ENCODE measurements around the gene PPM1N. TPM values are rescaled to one million over a fixed set of nuclear protein-coding genes. Genes with fewer than 3 reads are reported as not detected.

Gene PPM1N
- total RNA-seq, 1 donor from 2014 or later = 2.2 TPM

GRCh38 chr19:45524575-45525129 lies 26.4 kb downstream of the PPM1N start:
- TF ChIP-seq, protein P1, sequence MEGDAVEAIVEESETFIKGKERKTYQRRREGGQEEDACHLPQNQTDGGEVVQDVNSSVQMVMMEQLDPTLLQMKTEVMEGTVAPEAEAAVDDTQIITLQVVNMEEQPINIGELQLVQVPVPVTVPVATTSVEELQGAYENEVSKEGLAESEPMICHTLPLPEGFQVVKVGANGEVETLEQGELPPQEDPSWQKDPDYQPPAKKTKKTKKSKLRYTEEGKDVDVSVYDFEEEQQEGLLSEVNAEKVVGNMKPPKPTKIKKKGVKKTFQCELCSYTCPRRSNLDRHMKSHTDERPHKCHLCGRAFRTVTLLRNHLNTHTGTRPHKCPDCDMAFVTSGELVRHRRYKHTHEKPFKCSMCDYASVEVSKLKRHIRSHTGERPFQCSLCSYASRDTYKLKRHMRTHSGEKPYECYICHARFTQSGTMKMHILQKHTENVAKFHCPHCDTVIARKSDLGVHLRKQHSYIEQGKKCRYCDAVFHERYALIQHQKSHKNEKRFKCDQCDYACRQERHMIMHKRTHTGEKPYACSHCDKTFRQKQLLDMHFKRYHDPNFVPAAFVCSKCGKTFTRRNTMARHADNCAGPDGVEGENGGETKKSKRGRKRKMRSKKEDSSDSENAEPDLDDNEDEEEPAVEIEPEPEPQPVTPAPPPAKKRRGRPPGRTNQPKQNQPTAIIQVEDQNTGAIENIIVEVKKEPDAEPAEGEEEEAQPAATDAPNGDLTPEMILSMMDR (IDR thresholded peaks at IDR 0.05) = no peak
- no peak for DNase-seq (ENCODE audit: low spot score in 2 of 2)
- Histone ChIP-seq H3K9me3 (no peaks in the 10 kb centered on the region), H3K4me3 (no peak overlapping the region), H3K36me3 (peaks cover 51 to 74% of the 10 kb centered on the region in 2 donors), H3K27me3 (peaks cover 2% of the 10 kb centered on the region), H3K27ac (peak overlapping the region in 1 of 2 donors; percentile 46), H3K4me1 (peaks cover 0 to 12% of the 10 kb centered on the region in 2 donors)
- intact Hi-C loops (cut with DNase I) = loop anchor here (5.0 kb wide), 2 partner anchors 33 to 168 kb away; partner anchors contain the start of genes QPCTL and SNRPD2

DNA sequence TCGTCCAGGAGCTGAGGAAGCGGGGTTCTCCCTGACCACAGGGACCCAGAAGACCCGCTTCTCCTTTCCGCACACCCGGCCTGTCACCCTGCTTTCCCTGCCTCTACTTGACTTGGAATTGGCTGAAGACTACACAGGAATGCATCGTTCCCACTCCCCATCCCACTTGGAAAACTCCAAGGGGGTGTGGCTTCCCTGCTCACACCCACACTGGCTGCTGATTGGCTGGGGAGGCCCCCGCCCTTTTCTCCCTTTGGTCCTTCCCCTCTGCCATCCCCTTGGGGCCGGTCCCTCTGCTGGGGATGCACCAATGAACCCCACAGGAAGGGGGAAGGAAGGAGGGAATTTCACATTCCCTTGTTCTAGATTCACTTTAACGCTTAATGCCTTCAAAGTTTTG lies 27.9 kb downstream of the PPM1N start:
- TF ChIP-seq, protein P1 (IDR thresholded peaks at IDR 0.05) = no peak
- Histone ChIP-seq H3K27ac (peak overlapping the region in 1 of 2 donors; percentile 9), H3K4me3 (no peak overlapping the region), H3K36me3 (peaks cover 37 to 60% of the 10 kb centered on the region in 2 donors), H3K4me1 (peaks cover 0 to 12% of the 10 kb centered on the region in 2 donors), H3K27me3 (peaks cover 2% of the 10 kb centered on the region), H3K9me3 (no peaks in the 10 kb centered on the region)
- DNase-seq (ENCODE audit: low spot score in 2 of 2) = no peak
- intact Hi-C loops (cut with DNase I) = no loop called here

DNA sequence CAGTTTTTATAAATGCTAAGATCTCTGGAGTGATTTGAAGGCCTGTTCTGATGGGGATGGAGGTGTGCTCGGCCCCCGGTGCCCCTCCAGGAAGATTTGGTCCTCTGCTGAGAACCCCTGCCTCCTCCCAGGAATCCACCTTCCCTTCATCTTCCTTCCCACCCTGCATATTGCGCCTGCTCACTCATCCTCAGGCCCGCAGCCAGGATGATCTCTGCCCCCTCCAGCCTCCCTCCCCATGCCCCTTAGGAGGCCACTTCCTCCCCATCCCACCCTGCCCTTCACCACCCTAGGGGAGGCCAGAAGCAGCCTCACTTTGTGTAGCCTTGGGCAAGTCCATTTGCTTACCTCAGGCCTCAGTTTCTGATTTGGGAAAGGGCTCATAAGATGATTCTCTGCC lies 28.7 kb downstream of the PPM1N start:
- Histone ChIP-seq H3K27me3 (peaks cover 2% of the 10 kb centered on the region), H3K4me1 (peaks cover 0 to 12% of the 10 kb centered on the region in 2 donors), H3K27ac (no peak overlapping the region), H3K9me3 (no peaks in the 10 kb centered on the region), H3K36me3 (peaks cover 29 to 52% of the 10 kb centered on the region in 2 donors), H3K4me3 (no peak overlapping the region)
- no peak for DNase-seq (ENCODE audit: low spot score in 2 of 2)
- TF ChIP-seq, protein P1 (IDR thresholded peaks at IDR 0.05) = no peak
- intact Hi-C loops (cut with DNase I) = no loop called here

DNA sequence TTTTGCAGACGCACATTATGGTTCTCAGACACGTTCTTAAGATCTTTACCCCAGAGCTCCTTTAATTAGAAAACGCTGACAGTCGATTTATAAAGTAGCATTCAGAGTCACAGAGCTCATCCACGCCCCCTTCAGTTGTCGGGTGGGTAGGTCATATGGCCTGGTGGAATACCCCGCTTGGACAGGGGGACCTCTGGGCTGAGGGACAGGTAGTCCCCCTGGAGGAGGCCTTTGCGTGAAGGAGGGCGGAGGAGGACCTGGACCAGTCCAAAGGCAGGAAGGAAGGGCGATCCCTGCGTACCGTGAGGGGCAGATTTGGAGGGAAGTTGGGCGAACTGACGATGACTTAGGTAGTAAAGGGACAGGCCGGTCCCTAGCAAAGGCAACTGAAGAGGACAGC lies 29.5 kb downstream of the PPM1N start:
- H3K27me3 ChIP-seq = peaks cover 2% of the 10 kb centered on the region
- intact Hi-C loops (cut with DNase I) = no loop called here
- no peak overlapping the region for H3K27ac ChIP-seq
- peaks cover 0 to 12% of the 10 kb centered on the region in 2 donors for H3K4me1 ChIP-seq
- DNase-seq (ENCODE audit: low spot score in 2 of 2) = no peak
- H3K4me3 ChIP-seq = no peak overlapping the region
- peaks cover 22 to 44% of the 10 kb centered on the region in 2 donors for H3K36me3 ChIP-seq
- no peaks in the 10 kb centered on the region for H3K9me3 ChIP-seq
- TF ChIP-seq, protein P1 (IDR thresholded peaks at IDR 0.05) = no peak

DNA sequence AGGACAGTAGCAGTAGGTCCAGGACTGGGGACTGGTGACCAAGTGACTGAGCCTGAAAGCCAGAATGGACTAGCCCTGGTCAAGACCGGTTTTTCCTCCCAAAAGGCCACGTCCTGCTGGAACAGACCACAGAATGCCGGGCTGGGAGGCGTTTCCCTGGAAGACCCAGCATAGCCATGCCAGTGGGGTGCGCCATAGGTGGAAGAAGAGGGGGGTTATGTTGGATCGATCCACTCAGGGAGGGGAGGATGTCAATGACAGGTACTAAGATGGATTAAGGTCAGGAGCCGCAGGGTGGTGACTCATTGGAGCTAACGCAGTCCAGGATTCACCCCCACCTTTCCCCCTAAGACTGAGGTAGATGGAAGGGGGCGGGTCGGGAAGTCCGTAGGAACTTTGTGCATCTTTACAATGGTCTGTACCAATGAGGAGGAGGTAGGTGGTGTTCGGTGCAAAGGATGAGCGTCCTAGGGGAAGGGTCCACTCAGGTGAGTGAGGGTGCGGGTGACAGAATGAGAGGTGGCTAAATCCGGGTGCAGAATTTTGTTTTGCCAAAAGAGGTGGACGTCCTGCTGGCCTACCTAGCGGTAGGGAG lies 30.0 kb downstream of the PPM1N start:
- peak overlapping the region; percentile 14 to 36 for H3K4me3 ChIP-seq
- H3K36me3 ChIP-seq = peaks cover 21 to 39% of the 10 kb centered on the region in 2 donors
- peaks cover 0 to 12% of the 10 kb centered on the region in 2 donors for H3K4me1 ChIP-seq
- TF ChIP-seq, protein P1 (IDR thresholded peaks at IDR 0.05) = no peak
- DNase-seq (ENCODE audit: low spot score in 2 of 2) = no peak
- H3K27ac ChIP-seq = no peak overlapping the region
- peaks cover 2% of the 10 kb centered on the region for H3K27me3 ChIP-seq
- H3K9me3 ChIP-seq = no peaks in the 10 kb centered on the region
- intact Hi-C loops (cut with DNase I) = no loop called here
